ENCODE data around the gene COG6.

Gene COG6

GRCh38 chr13:39773833-39774232 is 118.4 kb downstream of the COG6 start:
- DNase-seq, result no peak

GRCh38 chr13:39776439-39776838 is 121.0 kb downstream of the COG6 start:
- DNase-seq, result no peak

- no peak for DNase-seq
Observed at GRCh38 chr13:39777021-39777420, 121.6 kb downstream of the COG6 start.

GRCh38 chr13:39777527-39778061 is 122.1 kb downstream of the COG6 start:
- DNase-seq, result peak; percentile 2

- DNase-seq, result no peak
Observed at GRCh38 chr13:39779337-39780265, 124.1 kb downstream of the COG6 start.

DNA sequence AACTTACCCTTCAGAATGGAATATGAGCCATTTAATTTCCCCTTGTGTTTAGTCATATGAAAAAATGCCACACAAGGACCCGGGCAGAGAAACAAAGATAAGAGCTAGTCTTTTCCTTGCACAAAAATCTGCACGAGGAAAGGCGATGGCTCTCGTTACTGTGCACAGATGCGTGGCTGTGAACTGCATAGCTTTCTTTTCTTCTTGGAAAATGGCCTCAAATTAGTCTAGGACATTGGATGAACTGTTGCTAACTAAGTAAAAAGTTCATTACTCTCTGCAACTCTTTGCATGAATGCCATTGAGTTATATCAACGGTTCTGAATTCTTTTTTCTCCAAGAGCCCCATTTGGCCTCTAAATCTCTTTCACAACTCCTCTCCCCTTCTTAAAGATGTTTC is 125.2 kb downstream of the COG6 start:
- DNase-seq, result no peak

GRCh38 chr13:39781381-39781780 is 125.9 kb downstream of the COG6 start:
- no peak for DNase-seq

- no peak for DNase-seq
Observed at GRCh38 chr13:39783051-39783450, 127.6 kb downstream of the COG6 start.

DNA sequence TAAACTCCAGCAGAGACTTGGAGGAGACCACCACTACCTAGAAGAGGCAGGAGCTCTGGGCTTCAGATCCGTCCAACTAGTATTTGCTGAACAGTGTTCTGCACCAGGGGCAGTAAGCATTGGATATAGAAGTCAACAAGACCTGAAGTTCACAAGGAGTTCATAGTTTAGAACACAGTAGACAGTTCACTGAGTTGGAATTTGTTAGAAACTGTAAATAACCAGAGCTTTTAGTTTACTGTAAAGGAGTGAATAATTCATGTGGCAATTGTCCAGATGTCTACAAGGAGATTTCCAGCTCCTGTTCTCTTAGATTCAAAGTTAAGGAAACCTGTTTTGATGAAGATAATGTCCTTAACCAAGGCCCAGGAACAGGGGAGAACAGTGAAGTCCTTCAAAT is 128.9 kb downstream of the COG6 start:
- no peak for DNase-seq

- no peak for DNase-seq
Observed at GRCh38 chr13:39786091-39786490, 130.6 kb downstream of the COG6 start.

GRCh38 chr13:39787086-39787487 is 131.6 kb downstream of the COG6 start:
- no peak for DNase-seq

DNA sequence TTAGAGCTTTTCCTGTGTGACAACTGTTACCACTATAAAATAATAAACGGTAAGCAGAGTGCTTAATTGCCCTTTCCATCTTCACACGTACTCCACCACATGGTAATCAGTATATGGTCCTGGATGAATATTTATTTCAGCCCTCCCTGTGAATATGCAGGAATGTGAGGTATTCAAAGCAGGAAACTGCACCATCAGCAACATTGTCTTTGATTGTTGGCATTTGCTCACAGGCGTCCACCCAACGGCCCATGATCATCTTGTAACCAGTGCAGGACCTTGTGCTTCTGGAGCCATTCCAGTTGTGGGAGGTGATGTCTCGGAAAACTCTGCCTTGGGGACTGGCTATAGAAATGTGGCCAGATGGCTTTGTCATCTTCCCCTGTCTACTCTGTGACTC is 132.6 kb downstream of the COG6 start:
- DNase-seq, result no peak

DNA sequence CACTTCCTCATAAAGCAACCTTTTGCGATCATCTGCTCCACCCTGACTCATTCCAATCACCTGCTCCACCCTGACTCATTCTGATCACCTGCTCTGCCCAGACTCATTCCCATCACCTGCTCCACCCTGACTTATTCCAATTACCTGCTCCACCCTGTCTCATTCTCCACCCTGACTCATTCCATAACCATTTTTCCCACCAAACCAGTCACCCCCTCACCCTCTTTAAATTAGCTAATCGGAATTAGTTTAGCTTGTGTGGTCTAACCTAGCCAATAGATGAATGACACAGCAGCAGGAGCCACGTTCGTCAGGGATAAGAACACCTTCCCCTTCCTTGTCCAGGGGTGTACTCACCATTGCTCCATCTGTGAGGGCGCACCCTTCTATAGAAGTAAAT is 134.0 kb downstream of the COG6 start:
- no peak for DNase-seq

All from inflammatory macrophage treated with lipopolysaccharide for 4 hours (primary cell).